ENCODE measurements around the gene PTCD2. TPM values are rescaled to one million over a fixed set of nuclear protein-coding genes. Genes with fewer than 3 reads are reported as not detected.

Gene PTCD2
- total and polyA plus RNA-seq, 2 of the 8 experiments (the other 6 are each of a cell fraction or from before 2014, with no cell fraction given) = 7.3 to 15.4 TPM

DNA sequence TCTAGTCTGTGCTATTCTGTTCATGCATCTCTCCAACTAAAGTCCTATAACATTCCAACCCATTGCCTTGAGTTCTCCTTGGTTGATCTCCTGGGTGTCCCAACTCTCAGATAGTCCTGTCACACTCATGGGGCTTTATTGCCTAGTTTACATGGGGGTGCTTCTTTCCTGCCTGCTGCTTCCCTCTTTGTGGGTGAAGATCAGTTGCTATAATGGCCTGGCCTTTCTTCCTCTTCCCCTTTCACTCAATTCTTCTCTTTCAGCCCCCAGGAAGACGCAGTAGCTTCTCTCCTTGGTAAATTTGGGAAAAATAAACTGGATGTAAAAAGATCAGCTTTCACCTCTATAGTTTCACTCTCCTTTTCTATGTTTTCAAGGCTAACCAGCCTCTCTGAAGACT is 66.5 kb downstream of the PTCD2 start:
- Histone ChIP-seq H2BK120ac (replicated peaks; ENCODE audit: low read depth, low read length) (no peak overlapping the region), H3K56ac (replicated peaks; ENCODE audit: insufficient read length, low read depth, low read length) (no peak overlapping the region), H3K9ac (replicated peaks in 1 of 4; ENCODE audit: extremely low read depth in 1 of 4, low read depth in 3 of 4, low read length in 3 of 4) (no peak overlapping the region), H3K14ac (ENCODE audit: insufficient read length) (no peak overlapping the region), H2BK20ac (ENCODE audit: low read length) (no peak overlapping the region), H3K23me2 (ENCODE audit: low read depth, low read length) (no peaks in the 10 kb centered on the region; the same call in 1 of the 2 replicates), H2AFZ (ENCODE audit: low read length) (no peak overlapping the region), H2BK12ac (ENCODE audit: low read depth, low read length) (no peak overlapping the region), H3K23ac (ENCODE audit: insufficient read length) (no peak overlapping the region), H3K79me2 (ENCODE audit: control insufficient read depth in 1 of 2, insufficient read depth in 2 of 2, low read length in 2 of 2) (no peaks in the 10 kb centered on the region), H2BK5ac (ENCODE audit: low read depth, low read length) (no peak overlapping the region), H3K4me3 (ENCODE audit: extremely low read depth in 1 of 4, insufficient read depth in 2 of 4, low read depth in 3 of 4, low read length in 4 of 4) (no peak overlapping the region), H3K9me3 (ENCODE audit: insufficient read depth in 2 of 2, low read depth in 1 of 2, low read length in 1 of 2) (no peaks in the 10 kb centered on the region), H4K8ac (ENCODE audit: extremely low read depth, insufficient read depth, low read length) (no peak overlapping the region), H3K4ac (replicated peaks; ENCODE audit: insufficient read length, low read depth, low read length) (no peak overlapping the region), H3K79me1 (ENCODE audit: low read depth, low read length) (no peaks in the 10 kb centered on the region), H2BK15ac (ENCODE audit: low read length) (no peak overlapping the region), H4K5ac (ENCODE audit: insufficient read length, low read depth, low read length) (no peak overlapping the region), H4K91ac (replicated peaks; ENCODE audit: insufficient read length, low read length) (no peak overlapping the region), H2AK5ac (ENCODE audit: low read depth, low read length) (no peak overlapping the region), H3K36me3 (ENCODE audit: control insufficient read depth in 2 of 4, insufficient read depth in 4 of 4, low read length in 3 of 4) (no peaks in the 10 kb centered on the region), H3K4me1 (replicated peaks in 1 of 4; ENCODE audit: control insufficient read depth in 3 of 4, insufficient read depth in 4 of 4, low read length in 3 of 4) (no peaks in the 10 kb centered on the region), H3K4me2 (ENCODE audit: insufficient read depth in 1 of 2, low read depth in 2 of 2, low read length in 2 of 2) (no peak overlapping the region), H3K18ac (ENCODE audit: extremely low read depth, low read length) (no peak overlapping the region), H3K27ac (ENCODE audit: low read depth, low read length) (no peak overlapping the region), H4K20me1 (replicated peaks in 1 of 2; ENCODE audit: control insufficient read depth in 1 of 2, insufficient read depth in 2 of 2, low read length in 2 of 2) (no peaks in the 10 kb centered on the region), H3K27me3 (replicated peaks in 1 of 4; ENCODE audit: control insufficient read depth in 3 of 4, extremely low read depth in 1 of 4, insufficient read depth in 3 of 4, low read length in 3 of 4) (no peaks in the 10 kb centered on the region)
- TF ChIP-seq GTF2F1 (IDR thresholded peaks at IDR 0.05; ENCODE audit: borderline replicate concordance, low read depth, low read length) (no peak), TAF7 (optimal IDR thresholded peaks at IDR 0.05; ENCODE audit: borderline replicate concordance, low read depth, low read length) (no peak), POLR2A (IDR thresholded peaks at IDR 0.05; ENCODE audit: control extremely low read depth in 1 of 2, low read depth in 2 of 2, low read length in 2 of 2) (no peak), ASH2L (IDR thresholded peaks at IDR 0.05; ENCODE audit: low read length) (no peak), SRF (IDR thresholded peaks at IDR 0.05; ENCODE audit: low read depth, low read length) (no peak), CREB1 (IDR thresholded peaks at IDR 0.05) (no peak), RBBP5 (IDR thresholded peaks at IDR 0.05; ENCODE audit: borderline replicate concordance, low read depth, low read length) (no peak), NANOG (IDR thresholded peaks at IDR 0.05; ENCODE audit: insufficient read depth, low read depth, low read length, poor library complexity, severe bottlenecking) (no peak)
- TF ChIP-seq, protein P1, sequence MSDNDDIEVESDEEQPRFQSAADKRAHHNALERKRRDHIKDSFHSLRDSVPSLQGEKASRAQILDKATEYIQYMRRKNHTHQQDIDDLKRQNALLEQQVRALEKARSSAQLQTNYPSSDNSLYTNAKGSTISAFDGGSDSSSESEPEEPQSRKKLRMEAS (IDR thresholded peaks at IDR 0.05) = no peak
- WGBS, 2 experiments (ENCODE audit: extremely low coverage in 1 of 2, insufficient coverage in 1 of 2, insufficient read length in 1 of 2, insufficient replicate concordance in 2 of 2, low coverage in 1 of 2, low lambda C conversion rate in 2 of 2, missing lambda C conversion rate in 1 of 2) = 82% methylated on average over 1 of the region's 1 CpG; no CpG with 5 or more reads in 1 of the 2 experiments
- DNase-seq (ENCODE audit: low read depth in 1 of 2, low spot score in 2 of 2) (no peak), FAIRE-seq (no peak)
- POLR2A ChIA-PET (ENCODE audit: partially characterized antibody) = interaction anchor here (0.5 kb wide), 1 partner anchor 11 kb away, joined by 6 read pairs; no protein-coding TSS in a partner anchor
- CTCF ChIA-PET (ENCODE audit: partially characterized antibody) = interaction anchor here (0.8 to 10.2 kb wide), 6 partner anchors 12 to 432 kb away, joined by 3 to 68 read pairs (median 3); no protein-coding TSS in a partner anchor

All from H1 (cell line).